ENCODE measurements around the gene PSMB8.

Gene PSMB8

GRCh38 chr6:32815115-32815514 lies 28.7 kb downstream of the PSMB8 start:
- no peak overlapping the region for H3K18ac ChIP-seq (ENCODE audit: low read length)
- H3K4ac ChIP-seq (ENCODE audit: low read depth, low read length) = no peak overlapping the region
- H3K9me3 ChIP-seq (ENCODE audit: insufficient read depth, low read depth, low read length) = no peaks in the 10 kb centered on the region
- DNase-seq = no peak
- no CpG with 5 or more reads among the region's 5 CpGs for WGBS (ENCODE audit: extremely low coverage, insufficient coverage, insufficient read length)
- H3K27ac ChIP-seq (ENCODE audit: low read depth, low read length) = no peak overlapping the region
- peaks cover 3% of the 10 kb centered on the region for H3K79me1 ChIP-seq (ENCODE audit: low read length)
- H3K79me2 ChIP-seq (ENCODE audit: control insufficient read depth, insufficient read depth, low read length, poor library complexity) = no peaks in the 10 kb centered on the region
- H3K14ac ChIP-seq (ENCODE audit: low read length) = no peak overlapping the region
- peaks cover 13% of the 10 kb centered on the region in 2 experiments for H3K4me1 ChIP-seq (ENCODE audit: control insufficient read depth in 1 of 2, insufficient read depth in 2 of 2, low read length in 2 of 2)
- no peaks in the 10 kb centered on the region for H3K27me3 ChIP-seq (ENCODE audit: insufficient read depth, low read length)
- no peak overlapping the region for H3K23ac ChIP-seq (ENCODE audit: low read length)
- no peak overlapping the region for H2BK12ac ChIP-seq (ENCODE audit: low read length)
- H3K9ac ChIP-seq (ENCODE audit: low read length) = no peak overlapping the region
- H2BK120ac ChIP-seq (ENCODE audit: insufficient read depth, low read length, poor library complexity) = no peak overlapping the region
- no peak overlapping the region for H2AFZ ChIP-seq (ENCODE audit: insufficient read depth, low read length, poor library complexity)
- no peak overlapping the region for H2BK5ac ChIP-seq (ENCODE audit: low read depth, low read length, poor library complexity)
- no peaks in the 10 kb centered on the region for H3K36me3 ChIP-seq (ENCODE audit: control insufficient read depth in 1 of 2, insufficient read depth in 2 of 2, low read length in 2 of 2)
- peak overlapping the region; percentile 26 for H2AK5ac ChIP-seq (ENCODE audit: low read length)
- H4K91ac ChIP-seq (ENCODE audit: low read depth, low read length) = no peak overlapping the region
- no peak overlapping the region for H4K8ac ChIP-seq (ENCODE audit: low read depth, low read length)
- no peak overlapping the region for H4K12ac ChIP-seq (ENCODE audit: low read depth, low read length)
- peak overlapping the region; percentile 4 for H3K4me2 ChIP-seq (ENCODE audit: low read length)
- H3K4me3 ChIP-seq (ENCODE audit: low read depth, low read length) = no peak overlapping the region

GRCh38 chr6:32814145-32814544 lies 29.7 kb downstream of the PSMB8 start:
- no peak overlapping the region for H4K8ac ChIP-seq (ENCODE audit: low read depth, low read length)
- H3K27ac ChIP-seq (ENCODE audit: low read depth, low read length) = no peak overlapping the region
- H3K36me3 ChIP-seq (ENCODE audit: control insufficient read depth in 1 of 2, insufficient read depth in 2 of 2, low read length in 2 of 2) = no peaks in the 10 kb centered on the region
- H3K27me3 ChIP-seq (ENCODE audit: insufficient read depth, low read length) = no peaks in the 10 kb centered on the region
- H3K79me2 ChIP-seq (ENCODE audit: control insufficient read depth, insufficient read depth, low read length, poor library complexity) = no peaks in the 10 kb centered on the region
- H3K9me3 ChIP-seq (ENCODE audit: insufficient read depth, low read depth, low read length) = no peaks in the 10 kb centered on the region
- no peak overlapping the region for H2AFZ ChIP-seq (ENCODE audit: insufficient read depth, low read length, poor library complexity)
- no peak for DNase-seq
- no peak overlapping the region for H3K23ac ChIP-seq (ENCODE audit: low read length)
- H3K4ac ChIP-seq (ENCODE audit: low read depth, low read length) = no peak overlapping the region
- no peak overlapping the region for H2AK5ac ChIP-seq (ENCODE audit: low read length)
- no CpG with 5 or more reads among the region's 2 CpGs for WGBS (ENCODE audit: extremely low coverage, insufficient coverage, insufficient read length)
- peaks cover 8% of the 10 kb centered on the region in 2 experiments for H3K4me1 ChIP-seq (ENCODE audit: control insufficient read depth in 1 of 2, insufficient read depth in 2 of 2, low read length in 2 of 2)
- H3K4me3 ChIP-seq (ENCODE audit: low read depth, low read length) = no peak overlapping the region
- H3K79me1 ChIP-seq (ENCODE audit: low read length) = peaks cover 3% of the 10 kb centered on the region
- no peak overlapping the region for H2BK12ac ChIP-seq (ENCODE audit: low read length)
- no peak overlapping the region for H2BK120ac ChIP-seq (ENCODE audit: insufficient read depth, low read length, poor library complexity)
- H3K4me2 ChIP-seq (ENCODE audit: low read length) = no peak overlapping the region
- H3K14ac ChIP-seq (ENCODE audit: low read length) = no peak overlapping the region
- H4K91ac ChIP-seq (ENCODE audit: low read depth, low read length) = no peak overlapping the region
- no peak overlapping the region for H3K18ac ChIP-seq (ENCODE audit: low read length)
- H2BK5ac ChIP-seq (ENCODE audit: low read depth, low read length, poor library complexity) = no peak overlapping the region
- no peak overlapping the region for H3K9ac ChIP-seq (ENCODE audit: low read length)
- H4K12ac ChIP-seq (ENCODE audit: low read depth, low read length) = no peak overlapping the region

GRCh38 chr6:32809171-32809570 lies 34.7 kb downstream of the PSMB8 start:
- no peak overlapping the region for H3K27ac ChIP-seq (ENCODE audit: low read depth, low read length)
- H3K4me2 ChIP-seq (ENCODE audit: low read length) = no peak overlapping the region
- no peak overlapping the region for H2AK5ac ChIP-seq (ENCODE audit: low read length)
- H2BK5ac ChIP-seq (ENCODE audit: low read depth, low read length, poor library complexity) = no peak overlapping the region
- no peak overlapping the region for H4K12ac ChIP-seq (ENCODE audit: low read depth, low read length)
- no peak overlapping the region for H4K8ac ChIP-seq (ENCODE audit: low read depth, low read length)
- H3K23ac ChIP-seq (ENCODE audit: low read length) = no peak overlapping the region
- no peaks in the 10 kb centered on the region for H3K36me3 ChIP-seq (ENCODE audit: control insufficient read depth in 1 of 2, insufficient read depth in 2 of 2, low read length in 2 of 2)
- H3K27me3 ChIP-seq (ENCODE audit: insufficient read depth, low read length) = no peaks in the 10 kb centered on the region
- no peak overlapping the region for H2BK12ac ChIP-seq (ENCODE audit: low read length)
- H3K79me1 ChIP-seq (ENCODE audit: low read length) = no peaks in the 10 kb centered on the region
- no peak overlapping the region for H3K14ac ChIP-seq (ENCODE audit: low read length)
- WGBS (ENCODE audit: extremely low coverage, insufficient coverage, insufficient read length) = no CpG with 5 or more reads among the region's 1 CpG
- H3K9ac ChIP-seq (ENCODE audit: low read length) = no peak overlapping the region
- no peak overlapping the region for H2AFZ ChIP-seq (ENCODE audit: insufficient read depth, low read length, poor library complexity)
- no peak overlapping the region for H4K91ac ChIP-seq (ENCODE audit: low read depth, low read length)
- no peak overlapping the region for H3K4me3 ChIP-seq (ENCODE audit: low read depth, low read length)
- no peak overlapping the region for H2BK120ac ChIP-seq (ENCODE audit: insufficient read depth, low read length, poor library complexity)
- H3K18ac ChIP-seq (ENCODE audit: low read length) = no peak overlapping the region
- DNase-seq = no peak
- no peaks in the 10 kb centered on the region for H3K9me3 ChIP-seq (ENCODE audit: insufficient read depth, low read depth, low read length)
- H3K4ac ChIP-seq (ENCODE audit: low read depth, low read length) = no peak overlapping the region
- no peaks in the 10 kb centered on the region for H3K4me1 ChIP-seq (ENCODE audit: control insufficient read depth in 1 of 2, insufficient read depth in 2 of 2, low read length in 2 of 2)
- H3K79me2 ChIP-seq (ENCODE audit: control insufficient read depth, insufficient read depth, low read length, poor library complexity) = no peaks in the 10 kb centered on the region

GRCh38 chr6:32807020-32807580 lies 36.7 kb downstream of the PSMB8 start:
- no peak overlapping the region for H3K27ac ChIP-seq (ENCODE audit: low read depth, low read length)
- H2AK5ac ChIP-seq (ENCODE audit: low read length) = no peak overlapping the region
- no CpG with 5 or more reads among the region's 5 CpGs for WGBS (ENCODE audit: extremely low coverage, insufficient coverage, insufficient read length)
- no peaks in the 10 kb centered on the region for H3K36me3 ChIP-seq (ENCODE audit: control insufficient read depth in 1 of 2, insufficient read depth in 2 of 2, low read length in 2 of 2)
- no peak overlapping the region for H4K12ac ChIP-seq (ENCODE audit: low read depth, low read length)
- H3K79me1 ChIP-seq (ENCODE audit: low read length) = no peaks in the 10 kb centered on the region
- H2AFZ ChIP-seq (ENCODE audit: insufficient read depth, low read length, poor library complexity) = no peak overlapping the region
- no peak overlapping the region for H3K4me3 ChIP-seq (ENCODE audit: low read depth, low read length)
- H3K4ac ChIP-seq (ENCODE audit: low read depth, low read length) = no peak overlapping the region
- H3K27me3 ChIP-seq (ENCODE audit: insufficient read depth, low read length) = no peaks in the 10 kb centered on the region
- no peak overlapping the region for H2BK12ac ChIP-seq (ENCODE audit: low read length)
- H2BK5ac ChIP-seq (ENCODE audit: low read depth, low read length, poor library complexity) = no peak overlapping the region
- H3K18ac ChIP-seq (ENCODE audit: low read length) = no peak overlapping the region
- no peaks in the 10 kb centered on the region for H3K4me1 ChIP-seq (ENCODE audit: control insufficient read depth in 1 of 2, insufficient read depth in 2 of 2, low read length in 2 of 2)
- no peak overlapping the region for H4K8ac ChIP-seq (ENCODE audit: low read depth, low read length)
- no peak overlapping the region for H3K4me2 ChIP-seq (ENCODE audit: low read length)
- no peak overlapping the region for H3K23ac ChIP-seq (ENCODE audit: low read length)
- no peaks in the 10 kb centered on the region for H3K79me2 ChIP-seq (ENCODE audit: control insufficient read depth, insufficient read depth, low read length, poor library complexity)
- no peak for DNase-seq
- no peak overlapping the region for H2BK120ac ChIP-seq (ENCODE audit: insufficient read depth, low read length, poor library complexity)
- no peaks in the 10 kb centered on the region for H3K9me3 ChIP-seq (ENCODE audit: insufficient read depth, low read depth, low read length)
- no peak overlapping the region for H3K9ac ChIP-seq (ENCODE audit: low read length)
- no peak overlapping the region for H3K14ac ChIP-seq (ENCODE audit: low read length)
- no peak overlapping the region for H4K91ac ChIP-seq (ENCODE audit: low read depth, low read length)
